OCI-LY7 (cell line): ENCODE results near the gene CANT1. TPM values are rescaled to one million over a fixed set of nuclear protein-coding genes. Genes with fewer than 3 reads are reported as not detected.
"Not testable (repeated sequence)": the region's sequence is repeated elsewhere in the genome, so short reads cannot be mapped to it uniquely, and the experiment has no call there.

Source experiments
- BruUV-seq: library from RNA; stranded (reverse); fragments of 400-500 nt; replicated peaks from 2 replicates; lab custom pipeline; 2021; lab: Mats Ljungman, UMichigan
- CTCF ChIA-PET: fragments of 300-600 bp; sonication (Branson Sonifier 250); formaldehyde crosslinking; loops from one replicate; lab custom pipeline; 2022; ENCODE audit warnings: antibody characterized with exemption; ENCODE audit not compliant: unreplicated experiment; lab: Charles Lee
- POLR2A ChIA-PET: fragments of 300-600 bp; sonication (Branson Sonifier 250); formaldehyde crosslinking; loops from one replicate; lab custom pipeline; 2022; ENCODE audit warnings: antibody characterized with exemption; lab: Charles Lee
- DNase-seq: peaks from one replicate; pipeline ENCODE4 v3.0.0-alpha.2; 2015; ENCODE audit warnings: low spot score
- H2AFZ ChIP-seq: fragments of 200-600 bp; sonication (generic), shearing (Covaris generic); 2 replicates; pipeline ENCODE4 v1.6.1; 2014; ENCODE audit warnings: mild to moderate bottlenecking, antibody characterized with exemption, low read length, moderate library complexity
- H3K27ac ChIP-seq: fragments of 200-600 bp; sonication (generic); 2 replicates; pipeline ENCODE4 v1.5.1; 2014; ENCODE audit warnings: mixed run types, low read depth, mild to moderate bottlenecking, moderate library complexity, low read length, inconsistent platforms; ENCODE audit not compliant: poor library complexity, severe bottlenecking
- H3K36me3 ChIP-seq: fragments of 200-600 bp; sonication (generic); 2 replicates; pipeline ENCODE4 v1.6.1; 2014; ENCODE audit warnings: mild to moderate bottlenecking, antibody characterized with exemption, low read length, moderate library complexity, mixed read lengths; ENCODE audit not compliant: insufficient read depth
- H3K4me1 ChIP-seq: fragments of 200-600 bp; sonication (generic); 2 replicates; pipeline ENCODE4 v1.5.1; 2014; ENCODE audit warnings: mild to moderate bottlenecking, low read length; ENCODE audit not compliant: insufficient read depth, poor library complexity, severe bottlenecking
- H3K4me2 ChIP-seq: fragments of 200-600 bp; sonication (generic); 2 replicates; pipeline ENCODE4 v1.6.1; 2014; ENCODE audit warnings: mild to moderate bottlenecking, low read length
- H3K4me3 ChIP-seq: fragments of 200-600 bp; sonication (generic); 2 replicates; pipeline ENCODE4 v1.5.1; 2014; ENCODE audit warnings: mild to moderate bottlenecking, low read depth, low read length; ENCODE audit not compliant: poor library complexity, severe bottlenecking
- H3K79me2 ChIP-seq: fragments of 200-600 bp; sonication (generic); 2 replicates; pipeline ENCODE4 v1.6.1; 2016; ENCODE audit warnings: low read depth, mild to moderate bottlenecking, low read length, moderate library complexity, mixed read lengths; ENCODE audit not compliant: insufficient read depth
- H3K9me2 ChIP-seq: fragments of 200-600 bp; sonication (generic); 2 replicates; pipeline ENCODE4 v1.6.1; 2016; ENCODE audit warnings: mild to moderate bottlenecking, low read length, mixed read lengths; ENCODE audit not compliant: insufficient read depth
- H3K9me3 ChIP-seq: fragments of 200-600 bp; sonication (generic); 2 replicates; pipeline ENCODE4 v1.6.1; 2014; ENCODE audit warnings: mild to moderate bottlenecking, mixed run types, low read length, mixed read lengths
- H4K20me1 ChIP-seq: fragments of 200-600 bp; sonication (generic); 2 replicates; pipeline ENCODE4 v1.6.1; 2014; ENCODE audit warnings: mild to moderate bottlenecking, antibody characterized with exemption, low read length, moderate library complexity, mixed read lengths; ENCODE audit not compliant: insufficient read depth
- CTCF ChIP-seq: fragments of 200-600 bp; sonication (generic); conservative IDR thresholded peaks from 2 replicates; pipeline ENCODE4 v1.5.1; 2014; ENCODE audit warnings: mild to moderate bottlenecking, antibody characterized with exemption, low read length, moderate library complexity, mixed read lengths
- EZH2phosphoT487 ChIP-seq: fragments of 200-600 bp; sonication (generic); IDR thresholded peaks from 2 replicates; pipeline ENCODE4 v1.6.1; 2018; ENCODE audit warnings: low read depth, borderline replicate concordance, mild to moderate bottlenecking, mixed run types, antibody characterized with exemption, low read length, moderate library complexity, mixed read lengths
- intact Hi-C: fragments of 100-400 bp; cut with micrococcal nuclease; formaldehyde crosslinking; loops from one replicate; pipeline ENCODE4 v1.10.0; 2022; ENCODE audit not compliant: unreplicated experiment
- total RNA-seq, 2 experiments: library from RNA; depleted of rRNA in 1 of 2; stranded (reverse); fragments of >200 nt in 1 of 2; shearing (Covaris generic) in 1 of 2; gene quantifications; 2 replicates each; pipeline ENCODE4 v1.2.3, GENCODE V29; 2014 to 2022

CANT1 gene
- total RNA-seq, 2 experiments from 2014 or later: 37.2 to 60.5 TPM

GRCh38 chr17:79031996-79032875 lies 22.7 kb upstream of the CANT1 start:
- intact Hi-C loops: no loop called here
- Histone ChIP-seq H3K9me3 (no peaks in the 10 kb centered on the region), H3K4me2 (no peak overlapping the region), H4K20me1 (no peaks in the 10 kb centered on the region), H2AFZ (no peak overlapping the region), H3K9me2 (no peaks in the 10 kb centered on the region), H3K27ac (no peak overlapping the region), H3K4me3 (no peak overlapping the region), H3K4me1 (no peaks in the 10 kb centered on the region), H3K79me2 (no peaks in the 10 kb centered on the region), H3K36me3 (no peaks in the 10 kb centered on the region)
- ChIA-PET CTCF (interaction anchor here (0.5 kb wide), 1 partner anchor 177 kb away, joined by 3 read pairs; no protein-coding TSS in a partner anchor), POLR2A (no interaction called here)
- BruUV-seq: no TSS peak
- DNase-seq: no peak
- TF ChIP-seq EZH2phosphoT487 (no peak), CTCF (no peak)

GRCh38 chr17:79030636-79031035 lies 21.1 kb upstream of the CANT1 start:
- DNase-seq, H3K4me3 ChIP-seq, H3K27ac ChIP-seq, POLR2A ChIA-PET, BruUV-seq, H4K20me1 ChIP-seq, H3K9me3 ChIP-seq, H2AFZ ChIP-seq, H3K4me2 ChIP-seq, H3K4me1 ChIP-seq, H3K9me2 ChIP-seq, H3K79me2 ChIP-seq, intact Hi-C loops, CTCF ChIA-PET, H3K36me3 ChIP-seq: not testable (repeated sequence)

- Histone ChIP-seq H3K4me1 (no peaks in the 10 kb centered on the region), H3K4me2 (no peak overlapping the region), H3K9me3 (no peaks in the 10 kb centered on the region), H3K9me2 (no peaks in the 10 kb centered on the region), H3K27ac (no peak overlapping the region), H3K36me3 (no peaks in the 10 kb centered on the region), H2AFZ (no peak overlapping the region), H3K4me3 (no peak overlapping the region), H4K20me1 (no peaks in the 10 kb centered on the region), H3K79me2 (no peaks in the 10 kb centered on the region)
- TF ChIP-seq EZH2phosphoT487: no peak
- no peak for TF ChIP-seq CTCF
- POLR2A ChIA-PET: no interaction called here
- CTCF ChIA-PET: no interaction called here
- no peak for DNase-seq
- intact Hi-C loops: no loop called here
- no TSS peak for BruUV-seq
Measured at GRCh38 chr17:79029327-79030009, 19.9 kb upstream of the CANT1 start.
